GM12878 (cell line): Measurements from ENCODE around the gene SLC45A2. TPM values are rescaled to one million over a fixed set of nuclear protein-coding genes. Genes with fewer than 3 reads are reported as not detected.

Source experiments
- ATAC-seq: fragments of 200-7000 bp; cut with Tn5 transposase; 3 replicates; pipeline ENCODE4 v1.9.1; 2020; ENCODE audit warnings: mild to moderate bottlenecking, moderate library complexity
- BruUV-seq: library from RNA; stranded (reverse); fragments of 400-500 nt; replicated peaks from 2 replicates; lab custom pipeline; 2021; lab: Mats Ljungman, UMichigan
- CTCF ChIA-PET: fragments of 300-600 bp; sonication (Branson Sonifier 250); formaldehyde crosslinking; extraction: SDS; loops from one replicate; lab custom pipeline; 2021; ENCODE audit warnings: inconsistent platforms; lab: Yijun Ruan, JAX
- POLR2A ChIA-PET: fragments of 350-600 bp; formaldehyde crosslinking; extraction: SDS; loops from one replicate; lab custom pipeline; 2021; ENCODE audit warnings: inconsistent platforms; lab: Charles Lee
- RAD21 ChIA-PET: fragments of 300-600 bp; sonication (Branson Sonifier 250); formaldehyde crosslinking; loops from one replicate; lab custom pipeline; 2023; ENCODE audit warnings: antibody characterized with exemption; ENCODE audit not compliant: unreplicated experiment; lab: Charles Lee
- SMC1A ChIA-PET: fragments of 300-600 bp; sonication (Branson Sonifier 250); formaldehyde crosslinking; loops from one replicate; lab custom pipeline; 2023; ENCODE audit not compliant: unreplicated experiment, uncharacterized antibody; lab: Charles Lee
- DNase-seq: peaks from one replicate; pipeline ENCODE4 v3.0.0-alpha.2; 2011; ENCODE audit warnings: low read depth, low spot score
- FAIRE-seq: peaks from 3 replicates; lab custom pipeline; 2011; peaks lifted over from hg19 to GRCh38; lab: Jason Lieb, UNC
- H2AFZ ChIP-seq: 2 replicates; pipeline ENCODE4 v1.6.0; 2011; ENCODE audit warnings: low read depth, low read length, control low read depth; ENCODE audit not compliant: control insufficient read depth
- H3K27ac ChIP-seq: 2 replicates; pipeline ENCODE4 v1.5.1; 2011; ENCODE audit warnings: control low read depth; ENCODE audit not compliant: control insufficient read depth, insufficient read depth
- H3K27me3 ChIP-seq, 2 experiments: replicated peaks in 1 of 2; 2 replicates each; pipeline versions ENCODE4 v1.6.0 to v1.6.1; 2011; ENCODE audit warnings: low read length in 1 of 2; ENCODE audit not compliant: control insufficient read depth in 2 of 2, insufficient read depth in 2 of 2
- H3K36me3 ChIP-seq, 2 experiments: 2 replicates each; pipeline ENCODE4 v1.5.1; 2011; ENCODE audit warnings: low read length in 1 of 2; ENCODE audit not compliant: control insufficient read depth in 2 of 2, insufficient read depth in 2 of 2
- H3K4me1 ChIP-seq: 2 replicates; pipeline ENCODE4 v1.6.1; 2011; ENCODE audit warnings: mild to moderate bottlenecking, low read length, moderate library complexity, mixed read lengths; ENCODE audit not compliant: control insufficient read depth, insufficient read depth
- H3K4me2 ChIP-seq: 2 replicates; pipeline ENCODE4 v1.6.0; 2011; ENCODE audit warnings: control low read depth; ENCODE audit not compliant: control insufficient read depth, insufficient read depth
- H3K4me3 ChIP-seq: fragments of 200-600 bp; sonication (generic); 2 replicates; pipeline ENCODE4 v1.5.1; 2016
- H3K79me2 ChIP-seq: 2 replicates; pipeline ENCODE4 v1.6.0; 2011; ENCODE audit warnings: low read length; ENCODE audit not compliant: control insufficient read depth, insufficient read depth
- H3K9ac ChIP-seq: 2 replicates; pipeline ENCODE4 v1.8.0; 2011; ENCODE audit warnings: low read length, control low read depth, mixed read lengths; ENCODE audit not compliant: control insufficient read depth, insufficient read depth
- H3K9me3 ChIP-seq: replicated peaks from 3 replicates; pipeline ENCODE4 v1.5.1; 2011; ENCODE audit warnings: mild to moderate bottlenecking, low read length; ENCODE audit not compliant: control insufficient read depth, insufficient read depth
- H4K20me1 ChIP-seq: 2 replicates; pipeline ENCODE4 v1.6.0; 2011; ENCODE audit not compliant: control insufficient read depth, insufficient read depth
- ATF7 ChIP-seq: fragments of 450-650 bp; IDR thresholded peaks from 2 replicates; pipeline ENCODE4 v1.6.1; 2016; ENCODE audit warnings: low read depth, mild to moderate bottlenecking
- BACH1 ChIP-seq: fragments of 450-650 bp; IDR thresholded peaks from 2 replicates; pipeline ENCODE4 v1.6.1; 2017; ENCODE audit warnings: mild to moderate bottlenecking, borderline replicate concordance
- CBX3 ChIP-seq: fragments of 200-600 bp; sonication (generic); IDR thresholded peaks from 2 replicates; pipeline ENCODE4 v1.6.1; 2016; ENCODE audit warnings: low read depth, borderline replicate concordance
- CBX5 ChIP-seq: sonication (generic); IDR thresholded peaks from 2 replicates; pipeline ENCODE4 v1.6.1; 2016; ENCODE audit warnings: low read depth, moderate library complexity, mild to moderate bottlenecking, inconsistent platforms
- EED ChIP-seq: sonication (generic); IDR thresholded peaks from 2 replicates; pipeline ENCODE4 v1.6.1; 2016; ENCODE audit warnings: antibody characterized with exemption, low read depth
- HDGF ChIP-seq: fragments of 450-650 bp; IDR thresholded peaks from 2 replicates; pipeline ENCODE4 v1.6.1; 2016; ENCODE audit warnings: antibody characterized with exemption
- IRF4 ChIP-seq: IDR thresholded peaks from 2 replicates; pipeline ENCODE4 v1.6.1; 2011; ENCODE audit warnings: low read depth, low read length
- MXI1 ChIP-seq: fragments of 150-350 bp; IDR thresholded peaks from 2 replicates; pipeline ENCODE4 v1.6.1; 2011; ENCODE audit warnings: low read depth, mild to moderate bottlenecking, inconsistent platforms, low read length, improper control_type of control experiment
- PML ChIP-seq: IDR thresholded peaks from 2 replicates; pipeline ENCODE4 v1.6.1; 2012; ENCODE audit warnings: low read length, inconsistent platforms
- POU2F2 ChIP-seq: IDR thresholded peaks from 3 replicates; pipeline ENCODE4 v1.6.1; 2011; ENCODE audit warnings: low read depth, mild to moderate bottlenecking, low read length, borderline replicate concordance
- SRF ChIP-seq, 2 experiments: IDR thresholded peaks; 2 replicates each; pipeline ENCODE4 v1.6.1; 2011; ENCODE audit warnings: low read depth in 2 of 2, low read length in 2 of 2, mild to moderate bottlenecking in 1 of 2, moderate library complexity in 1 of 2
- STAT3 ChIP-seq: IDR thresholded peaks from 2 replicates; pipeline ENCODE4 v1.6.1; 2011; ENCODE audit warnings: low read depth, low read length, improper control_type of control experiment
- WRNIP1 ChIP-seq: IDR thresholded peaks from 2 replicates; pipeline ENCODE4 v1.6.1; 2011; ENCODE audit warnings: low read depth, low read length, improper control_type of control experiment, borderline replicate concordance
- YBX1 ChIP-seq: fragments of 450-650 bp; IDR thresholded peaks from 2 replicates; pipeline ENCODE4 v1.6.1; 2016; ENCODE audit warnings: antibody characterized with exemption
- ZNF24 ChIP-seq: fragments of 450-650 bp; IDR thresholded peaks from 2 replicates; pipeline ENCODE4 v1.6.1; 2017; ENCODE audit warnings: antibody characterized with exemption, mild to moderate bottlenecking
- WGBS: methylation state at CpG from one replicate; pipeline ENCODE4 v1.1.6; 2016; ENCODE audit warnings: low lambda C conversion rate; ENCODE audit not compliant: insufficient replicate concordance, insufficient coverage; ENCODE audit errors: missing lambda C conversion rate; 5-methylcytosine and 5-hydroxymethylcytosine counted together
- in situ Hi-C: fragments of 300-500 bp; cut with MboI; formaldehyde crosslinking; loops from 9 replicates; pipeline ENCODE4 v1.14.3; 2018; ENCODE audit warnings: mixed read lengths
- intact Hi-C: fragments of 100-400 bp; cut with micrococcal nuclease; formaldehyde crosslinking; loops from one replicate; pipeline ENCODE4 v1.14.2; 2022; ENCODE audit not compliant: unreplicated experiment
- polyA plus RNA-seq, 11 experiments: library from polyadenylated mRNA; depleted of rRNA in 4 of 11; unstranded in 6 of 11; stranded (reverse) in 5 of 11; fragments of >200 nt; fragmentation: Nextera tagmentation in 4 of 11; fragmentation: Illumina TruSeq in 1 of 11; extraction: Ambion mirVana in 4 of 11; extraction: Trizol in 1 of 11; gene quantifications; 1 replicate in 1 of 11; 2 replicates in 10 of 11; pipeline versions ENCODE4 v1.2.1 to v1.2.3, GENCODE V29; 2011 to 2016; ENCODE audit warnings: inconsistent platforms in 2 of 11, missing spikeins in 2 of 11, low read depth in 1 of 11
- total RNA-seq, 4 experiments: library from RNA; depleted of rRNA in 3 of 4; stranded (reverse); fragments of >200 nt in 3 of 4; fragmentation: Illumina TruSeq in 1 of 4; extraction: Trizol in 1 of 4; gene quantifications; 2 replicates each; pipeline versions ENCODE4 v1.2.1 to v1.2.3, GENCODE V29; 2013 to 2021
- TF ChIP-seq, protein P1 (sequence below): fragments of 450-650 bp; IDR thresholded peaks from 2 replicates; pipeline ENCODE4 v1.6.1; 2018; ENCODE audit warnings: borderline replicate concordance, mild to moderate bottlenecking; ENCODE audit not compliant: partially characterized antibody
- TF ChIP-seq, protein P2 (sequence below): fragments of 450-650 bp; IDR thresholded peaks from 2 replicates; pipeline ENCODE4 v1.6.1; 2017; ENCODE audit warnings: mild to moderate bottlenecking
- TF ChIP-seq, protein P3 (sequence below): fragments of 450-650 bp; IDR thresholded peaks from 2 replicates; pipeline ENCODE4 v1.6.1; 2017; ENCODE audit warnings: borderline replicate concordance
- TF ChIP-seq, protein P4 (sequence below): IDR thresholded peaks from 2 replicates; pipeline ENCODE4 v1.6.1; 2011; ENCODE audit warnings: low read depth, mild to moderate bottlenecking, low read length, moderate library complexity, borderline replicate concordance; ENCODE audit errors: extremely low read depth

SLC45A2 gene
- total and polyA plus RNA-seq, 10 of the 15 experiments (the other 5 are each of a cell fraction or from before 2014, with no cell fraction given): 0.06 to 0.07 TPM; not detected in 8

DNA sequence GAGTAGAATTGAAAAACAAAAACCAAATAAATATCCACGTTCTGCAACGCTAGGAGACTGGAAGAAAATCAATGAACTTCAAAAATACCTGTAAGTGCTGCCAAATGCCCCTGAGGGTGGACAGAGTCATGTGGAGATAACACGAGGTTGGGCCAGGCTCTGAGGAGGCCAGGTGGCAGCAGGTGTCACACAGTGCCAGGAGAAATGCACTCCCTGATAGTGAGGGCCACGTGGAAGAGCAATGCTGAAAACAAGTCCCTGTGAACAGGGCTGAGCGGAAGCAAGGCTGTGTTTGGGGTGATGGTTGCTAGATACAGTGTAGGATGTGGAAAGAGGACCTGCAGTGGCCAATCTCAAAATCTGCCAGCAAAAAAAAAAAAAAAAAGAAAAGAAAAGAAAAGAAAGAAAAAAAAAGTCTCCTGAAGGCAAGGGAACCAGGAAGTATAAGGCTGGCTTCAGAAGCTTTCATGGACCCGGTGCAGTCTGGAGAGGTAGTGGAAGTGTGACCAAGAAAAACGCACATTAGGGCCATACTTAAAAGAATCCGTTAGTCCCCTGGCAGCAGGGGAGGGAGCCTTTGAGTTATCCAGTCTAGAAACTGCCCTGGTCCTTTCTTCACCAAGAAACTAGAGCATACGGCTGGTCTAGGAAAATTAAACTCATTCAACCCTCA, 41.7 kb upstream of the SLC45A2 start:
- Histone ChIP-seq H3K9ac (no peak overlapping the region), H2AFZ (no peak overlapping the region), H3K4me2 (no peak overlapping the region), H3K27ac (no peak overlapping the region), H3K4me3 (no peak overlapping the region), H3K4me1 (peaks cover 6% of the 10 kb centered on the region; the same call in 1 of the 2 replicates), H3K27me3 (no peaks in the 10 kb centered on the region), H3K9me3 (no peaks in the 10 kb centered on the region), H3K79me2 (no peaks in the 10 kb centered on the region), H4K20me1 (no peaks in the 10 kb centered on the region), H3K36me3 (no peaks in the 10 kb centered on the region)
- 77% methylated on average over 9 of the region's 9 CpGs for WGBS
- ATAC-seq (no peak), DNase-seq (no peak), FAIRE-seq (no peak)
- no TSS peak for BruUV-seq
- in situ Hi-C loops: no loop called here
- ChIA-PET POLR2A (no interaction called here), SMC1A (interaction anchor here (0.8 kb wide), 1 partner anchor 23 kb away, joined by 3 read pairs; no protein-coding TSS in a partner anchor), CTCF (no interaction called here), RAD21 (no interaction called here)
- intact Hi-C loops: no loop called here
- TF ChIP-seq PML: no peak
- TF ChIP-seq SRF (IDR thresholded peaks at IDR 0.05; ENCODE audit: low read depth in 2 of 2, low read length in 2 of 2): no peak
- no peak for TF ChIP-seq ZNF24
- TF ChIP-seq IRF4: no peak
- TF ChIP-seq EED: no peak
- no peak for TF ChIP-seq STAT3
- TF ChIP-seq, protein P1, sequence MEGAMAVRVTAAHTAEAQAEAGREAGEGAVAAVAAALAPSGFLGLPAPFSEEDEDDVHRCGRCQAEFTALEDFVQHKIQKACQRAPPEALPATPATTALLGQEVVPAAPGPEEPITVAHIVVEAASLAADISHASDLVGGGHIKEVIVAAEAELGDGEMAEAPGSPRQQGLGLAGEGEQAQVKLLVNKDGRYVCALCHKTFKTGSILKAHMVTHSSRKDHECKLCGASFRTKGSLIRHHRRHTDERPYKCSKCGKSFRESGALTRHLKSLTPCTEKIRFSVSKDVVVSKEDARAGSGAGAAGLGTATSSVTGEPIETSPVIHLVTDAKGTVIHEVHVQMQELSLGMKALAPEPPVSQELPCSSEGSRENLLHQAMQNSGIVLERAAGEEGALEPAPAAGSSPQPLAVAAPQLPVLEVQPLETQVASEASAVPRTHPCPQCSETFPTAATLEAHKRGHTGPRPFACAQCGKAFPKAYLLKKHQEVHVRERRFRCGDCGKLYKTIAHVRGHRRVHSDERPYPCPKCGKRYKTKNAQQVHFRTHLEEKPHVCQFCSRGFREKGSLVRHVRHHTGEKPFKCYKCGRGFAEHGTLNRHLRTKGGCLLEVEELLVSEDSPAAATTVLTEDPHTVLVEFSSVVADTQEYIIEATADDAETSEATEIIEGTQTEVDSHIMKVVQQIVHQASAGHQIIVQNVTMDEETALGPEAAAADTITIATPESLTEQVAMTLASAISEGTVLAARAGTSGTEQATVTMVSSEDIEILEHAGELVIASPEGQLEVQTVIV: no peak
- TF ChIP-seq, protein P2, sequence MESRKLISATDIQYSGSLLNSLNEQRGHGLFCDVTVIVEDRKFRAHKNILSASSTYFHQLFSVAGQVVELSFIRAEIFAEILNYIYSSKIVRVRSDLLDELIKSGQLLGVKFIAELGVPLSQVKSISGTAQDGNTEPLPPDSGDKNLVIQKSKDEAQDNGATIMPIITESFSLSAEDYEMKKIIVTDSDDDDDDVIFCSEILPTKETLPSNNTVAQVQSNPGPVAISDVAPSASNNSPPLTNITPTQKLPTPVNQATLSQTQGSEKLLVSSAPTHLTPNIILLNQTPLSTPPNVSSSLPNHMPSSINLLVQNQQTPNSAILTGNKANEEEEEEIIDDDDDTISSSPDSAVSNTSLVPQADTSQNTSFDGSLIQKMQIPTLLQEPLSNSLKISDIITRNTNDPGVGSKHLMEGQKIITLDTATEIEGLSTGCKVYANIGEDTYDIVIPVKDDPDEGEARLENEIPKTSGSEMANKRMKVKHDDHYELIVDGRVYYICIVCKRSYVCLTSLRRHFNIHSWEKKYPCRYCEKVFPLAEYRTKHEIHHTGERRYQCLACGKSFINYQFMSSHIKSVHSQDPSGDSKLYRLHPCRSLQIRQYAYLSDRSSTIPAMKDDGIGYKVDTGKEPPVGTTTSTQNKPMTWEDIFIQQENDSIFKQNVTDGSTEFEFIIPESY: no peak
- no peak for TF ChIP-seq ATF7
- no peak for TF ChIP-seq POU2F2
- no peak for TF ChIP-seq WRNIP1
- TF ChIP-seq CBX5: no peak
- no peak for TF ChIP-seq HDGF
- TF ChIP-seq CBX3: no peak
- TF ChIP-seq MXI1: no peak
- TF ChIP-seq, protein P3, sequence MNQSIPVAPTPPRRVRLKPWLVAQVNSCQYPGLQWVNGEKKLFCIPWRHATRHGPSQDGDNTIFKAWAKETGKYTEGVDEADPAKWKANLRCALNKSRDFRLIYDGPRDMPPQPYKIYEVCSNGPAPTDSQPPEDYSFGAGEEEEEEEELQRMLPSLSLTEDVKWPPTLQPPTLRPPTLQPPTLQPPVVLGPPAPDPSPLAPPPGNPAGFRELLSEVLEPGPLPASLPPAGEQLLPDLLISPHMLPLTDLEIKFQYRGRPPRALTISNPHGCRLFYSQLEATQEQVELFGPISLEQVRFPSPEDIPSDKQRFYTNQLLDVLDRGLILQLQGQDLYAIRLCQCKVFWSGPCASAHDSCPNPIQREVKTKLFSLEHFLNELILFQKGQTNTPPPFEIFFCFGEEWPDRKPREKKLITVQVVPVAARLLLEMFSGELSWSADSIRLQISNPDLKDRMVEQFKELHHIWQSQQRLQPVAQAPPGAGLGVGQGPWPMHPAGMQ: no peak
- no peak for TF ChIP-seq YBX1
- TF ChIP-seq BACH1: no peak
- TF ChIP-seq, protein P4, sequence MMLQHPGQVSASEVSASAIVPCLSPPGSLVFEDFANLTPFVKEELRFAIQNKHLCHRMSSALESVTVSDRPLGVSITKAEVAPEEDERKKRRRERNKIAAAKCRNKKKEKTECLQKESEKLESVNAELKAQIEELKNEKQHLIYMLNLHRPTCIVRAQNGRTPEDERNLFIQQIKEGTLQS: no peak
